ENCODE data around the gene SLC5A2. TPM values are rescaled to one million over a fixed set of nuclear protein-coding genes. Genes with fewer than 3 reads are reported as not detected.

SLC5A2 gene
- total RNA-seq, 2 donors from 2014 or later: 0.85 TPM; not detected in 1

DNA sequence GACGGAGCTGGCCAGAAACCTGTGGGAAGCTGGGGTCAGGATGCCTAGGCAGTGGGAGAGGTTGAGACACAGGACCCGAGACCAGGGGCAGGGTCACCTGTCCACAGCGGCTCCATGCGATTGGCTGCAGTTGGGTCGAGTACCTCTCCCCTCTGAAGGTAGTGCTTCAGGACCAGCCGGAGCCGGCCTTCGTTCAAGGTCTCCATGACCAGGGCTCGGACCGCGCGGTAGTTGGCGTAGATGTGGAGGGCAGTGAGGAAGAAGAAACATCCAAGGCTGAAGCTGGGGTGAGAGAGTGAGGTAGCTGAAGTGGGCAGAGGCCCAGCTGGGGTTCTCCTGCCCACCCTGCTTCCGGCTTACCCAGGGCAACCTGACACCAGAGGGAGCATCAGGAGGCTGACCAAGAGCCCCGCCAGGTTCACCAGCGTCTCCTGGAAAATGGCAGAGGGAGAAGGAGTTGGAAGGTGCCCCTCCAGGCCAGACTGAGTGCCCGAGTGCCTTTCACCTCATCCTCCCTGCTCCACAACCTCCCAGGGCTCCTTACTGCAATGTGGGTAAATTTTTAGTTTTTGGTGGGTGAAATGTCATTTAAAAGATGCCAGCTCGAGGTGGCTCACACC, 10.7 kb downstream of the SLC5A2 start:
- H3K9me3 ChIP-seq: no peaks in the 10 kb centered on the region
- peaks cover 0 to under 1% of the 10 kb centered on the region in 2 donors for H3K4me1 ChIP-seq (ENCODE audit: control insufficient read depth in 1 of 2, low read depth in 2 of 2)
- DNase-seq (ENCODE audit: low spot score) (no peak), ATAC-seq (ENCODE audit: insufficient number of reproducible peaks, low FRiP score, low read depth) (no peak)
- TF ChIP-seq, protein P1, sequence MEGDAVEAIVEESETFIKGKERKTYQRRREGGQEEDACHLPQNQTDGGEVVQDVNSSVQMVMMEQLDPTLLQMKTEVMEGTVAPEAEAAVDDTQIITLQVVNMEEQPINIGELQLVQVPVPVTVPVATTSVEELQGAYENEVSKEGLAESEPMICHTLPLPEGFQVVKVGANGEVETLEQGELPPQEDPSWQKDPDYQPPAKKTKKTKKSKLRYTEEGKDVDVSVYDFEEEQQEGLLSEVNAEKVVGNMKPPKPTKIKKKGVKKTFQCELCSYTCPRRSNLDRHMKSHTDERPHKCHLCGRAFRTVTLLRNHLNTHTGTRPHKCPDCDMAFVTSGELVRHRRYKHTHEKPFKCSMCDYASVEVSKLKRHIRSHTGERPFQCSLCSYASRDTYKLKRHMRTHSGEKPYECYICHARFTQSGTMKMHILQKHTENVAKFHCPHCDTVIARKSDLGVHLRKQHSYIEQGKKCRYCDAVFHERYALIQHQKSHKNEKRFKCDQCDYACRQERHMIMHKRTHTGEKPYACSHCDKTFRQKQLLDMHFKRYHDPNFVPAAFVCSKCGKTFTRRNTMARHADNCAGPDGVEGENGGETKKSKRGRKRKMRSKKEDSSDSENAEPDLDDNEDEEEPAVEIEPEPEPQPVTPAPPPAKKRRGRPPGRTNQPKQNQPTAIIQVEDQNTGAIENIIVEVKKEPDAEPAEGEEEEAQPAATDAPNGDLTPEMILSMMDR (IDR thresholded peaks at IDR 0.05): no peak
- H3K27me3 ChIP-seq (replicated peaks; ENCODE audit: insufficient read depth): no peaks in the 10 kb centered on the region
- H3K4me3 ChIP-seq: no peak overlapping the region
- H3K27ac ChIP-seq: no peak overlapping the region
- peaks cover 37% of the 10 kb centered on the region for H3K36me3 ChIP-seq

DNA sequence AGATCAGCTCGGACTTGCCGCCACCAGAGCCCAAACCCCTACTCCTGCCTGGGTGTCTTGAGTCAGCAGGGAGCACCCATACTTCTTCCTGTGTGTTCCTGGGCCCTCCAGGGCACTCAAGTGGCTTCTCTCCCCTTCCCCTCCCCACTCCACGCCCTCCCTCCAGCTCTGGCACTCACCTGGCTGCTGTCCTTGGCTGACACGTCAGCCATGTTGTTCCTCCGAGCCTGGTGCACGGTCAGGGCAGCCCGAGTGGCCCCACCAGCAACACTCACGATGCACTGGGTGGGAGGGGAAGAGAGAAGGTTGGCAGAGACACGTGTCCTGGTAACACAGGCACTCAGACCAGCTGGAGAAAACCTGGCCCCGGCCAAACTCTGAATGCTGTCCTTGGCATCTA, 13.7 kb downstream of the SLC5A2 start:
- Histone ChIP-seq H3K36me3 (peaks cover 38% of the 10 kb centered on the region), H3K4me1 (ENCODE audit: control insufficient read depth in 1 of 2, low read depth in 2 of 2) (no peaks in the 10 kb centered on the region), H3K4me3 (no peak overlapping the region), H3K27me3 (replicated peaks; ENCODE audit: insufficient read depth) (no peaks in the 10 kb centered on the region), H3K9me3 (no peaks in the 10 kb centered on the region), H3K27ac (no peak overlapping the region)
- TF ChIP-seq, protein P1 (IDR thresholded peaks at IDR 0.05): no peak
- ATAC-seq (ENCODE audit: insufficient number of reproducible peaks, low FRiP score, low read depth): no peak
- DNase-seq (ENCODE audit: low spot score): no peak

DNA sequence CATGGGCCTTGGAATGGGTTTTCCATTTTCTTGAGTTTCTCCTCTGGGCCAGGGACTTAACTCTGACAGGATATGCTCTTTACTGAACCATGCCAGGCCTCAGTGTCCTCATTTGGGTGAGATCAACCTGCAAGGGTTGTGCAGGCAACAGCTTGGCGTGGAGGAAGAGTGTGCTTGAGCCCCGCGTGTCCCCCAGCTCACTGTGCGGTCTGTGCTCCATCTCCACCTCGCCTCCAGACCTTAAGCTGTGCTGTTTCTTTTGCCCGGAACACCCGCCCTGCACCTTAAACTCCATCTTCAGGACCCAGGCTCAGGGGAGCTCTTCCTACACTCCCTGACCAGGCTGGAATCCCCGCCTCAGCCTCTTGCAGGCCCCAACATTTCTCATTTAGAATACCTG, 15.6 kb downstream of the SLC5A2 start:
- DNase-seq (ENCODE audit: low spot score) (no peak), ATAC-seq (ENCODE audit: insufficient number of reproducible peaks, low FRiP score, low read depth) (no peak)
- Histone ChIP-seq H3K9me3 (no peaks in the 10 kb centered on the region), H3K27me3 (replicated peaks; ENCODE audit: insufficient read depth) (no peaks in the 10 kb centered on the region), H3K27ac (no peak overlapping the region), H3K4me3 (no peak overlapping the region), H3K36me3 (peaks cover 21% of the 10 kb centered on the region), H3K4me1 (ENCODE audit: control insufficient read depth in 1 of 2, low read depth in 2 of 2) (peaks cover 0 to 14% of the 10 kb centered on the region in 2 donors)
- TF ChIP-seq, protein P1 (IDR thresholded peaks at IDR 0.05): no peak

DNA sequence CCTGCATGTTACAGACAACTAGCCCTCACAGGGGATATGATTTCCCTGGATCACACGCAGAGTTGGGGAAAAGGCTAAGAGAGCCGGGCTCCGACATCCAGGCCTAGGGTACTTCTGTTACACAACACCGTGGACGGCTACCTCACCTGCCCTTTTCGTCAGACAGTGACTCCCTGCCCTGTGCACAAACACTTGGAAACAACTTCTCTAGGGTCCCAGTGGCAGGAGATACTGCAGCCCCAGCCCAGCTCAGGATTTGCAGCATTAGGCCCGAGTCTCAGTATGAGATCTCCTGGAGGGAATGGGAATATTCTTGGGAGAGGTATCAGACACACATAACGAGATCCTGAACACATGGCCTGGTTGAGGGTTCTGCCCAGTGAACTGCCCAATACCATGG, 17.0 kb downstream of the SLC5A2 start:
- Histone ChIP-seq H3K36me3 (peaks cover 16% of the 10 kb centered on the region), H3K9me3 (no peaks in the 10 kb centered on the region), H3K27ac (no peak overlapping the region), H3K4me1 (ENCODE audit: control insufficient read depth in 1 of 2, low read depth in 2 of 2) (peaks cover 0 to 15% of the 10 kb centered on the region in 2 donors), H3K4me3 (no peak overlapping the region), H3K27me3 (replicated peaks; ENCODE audit: insufficient read depth) (no peaks in the 10 kb centered on the region)
- no peak for ATAC-seq (ENCODE audit: insufficient number of reproducible peaks, low FRiP score, low read depth)
- DNase-seq (ENCODE audit: low spot score): no peak
- TF ChIP-seq, protein P1 (IDR thresholded peaks at IDR 0.05): no peak

DNA sequence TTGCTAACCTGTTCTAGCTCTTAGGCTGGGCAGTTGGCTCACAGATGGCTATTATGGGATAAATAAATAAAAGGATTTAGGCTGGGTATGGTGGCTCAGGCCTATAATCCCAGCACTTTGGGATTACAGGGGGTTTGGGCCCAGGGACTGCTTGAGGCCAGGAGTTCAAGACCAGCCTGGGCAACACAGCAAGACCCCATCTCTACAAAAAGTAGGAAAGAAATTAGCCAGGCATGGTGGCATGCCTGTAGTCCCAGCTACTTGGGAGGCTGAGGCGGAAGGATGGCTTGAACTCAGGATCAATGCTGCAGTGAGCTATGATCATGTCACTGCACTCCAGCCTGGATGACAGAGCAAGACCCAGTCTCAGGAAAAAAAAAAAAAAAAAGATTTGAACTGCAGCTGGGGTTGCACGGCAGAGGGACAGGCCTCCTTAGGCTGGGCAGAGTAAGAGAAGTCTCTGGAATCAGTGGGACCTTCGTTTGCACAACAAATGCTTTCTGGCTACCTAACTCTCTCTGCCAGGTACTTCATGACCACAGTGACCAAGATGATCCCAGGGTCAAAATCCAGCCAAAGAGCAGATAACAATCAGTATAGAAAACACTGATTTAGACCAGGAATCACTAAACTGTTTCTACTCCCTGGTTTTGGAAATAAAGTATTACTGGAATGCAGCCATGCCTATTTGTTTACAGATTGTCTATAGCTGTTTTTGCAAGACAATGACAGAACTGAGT, 18.5 kb downstream of the SLC5A2 start:
- no peak for ATAC-seq (ENCODE audit: insufficient number of reproducible peaks, low FRiP score, low read depth)
- H3K4me3 ChIP-seq: no peak overlapping the region
- no peaks in the 10 kb centered on the region for H3K27me3 ChIP-seq (replicated peaks; ENCODE audit: insufficient read depth)
- H3K4me1 ChIP-seq (ENCODE audit: control insufficient read depth in 1 of 2, low read depth in 2 of 2): peaks cover 0 to 16% of the 10 kb centered on the region in 2 donors
- TF ChIP-seq, protein P1 (IDR thresholded peaks at IDR 0.05): no peak
- H3K27ac ChIP-seq: no peak overlapping the region
- DNase-seq (ENCODE audit: low spot score): no peak
- H3K36me3 ChIP-seq: peaks cover 11% of the 10 kb centered on the region
- no peaks in the 10 kb centered on the region for H3K9me3 ChIP-seq

Measured in thoracic aorta (tissue), 2 donors.